NCI-H2081 treated with DMSO at 0.1 percent for 48 hours (cell line): ENCODE data around the gene PKD2.

Experiments
- DNase-seq: peaks from one replicate; lab custom pipeline; 2025; lab: John Stamatoyannopoulos, UW

Gene PKD2

GRCh38 chr4:88007304-88008121, at the start of gene PKD2:
Gene PKD2 (plus strand): TSS chr4:88007635. CDS start chr4:88007734, 99 bp downstream.
- no peak for DNase-seq

GRCh38 chr4:87961993-87962392, 45.4 kb upstream of the PKD2 start:
- DNase-seq = no peak

GRCh38 chr4:87962398-87963146, 44.9 kb upstream of the PKD2 start:
- no peak for DNase-seq

GRCh38 chr4:87965501-87965975, 41.9 kb upstream of the PKD2 start:
- DNase-seq = no peak

- no peak for DNase-seq
Observed at GRCh38 chr4:87966095-87966496, 41.3 kb upstream of the PKD2 start.

GRCh38 chr4:87967193-87967592, 40.2 kb upstream of the PKD2 start:
- DNase-seq = no peak

- DNase-seq = no peak
Observed at GRCh38 chr4:87970121-87970520, 37.3 kb upstream of the PKD2 start.

GRCh38 chr4:87971866-87972265, 35.6 kb upstream of the PKD2 start:
- no peak for DNase-seq

- peak; percentile 32 for DNase-seq
Observed at GRCh38 chr4:87973283-87974169, 33.9 kb upstream of the PKD2 start.

GRCh38 chr4:87974856-87975462, 32.5 kb upstream of the PKD2 start:
- no peak for DNase-seq

GRCh38 chr4:87975466-87975865, 32.0 kb upstream of the PKD2 start, which contains the start of gene SPP1:
Gene SPP1 (plus strand): TSS chr4:87975714. CDS start chr4:87976896, 1,182 bp downstream.
- DNase-seq = no peak

- no peak for DNase-seq
Observed at GRCh38 chr4:87977521-87978278, 29.7 kb upstream of the PKD2 start.

GRCh38 chr4:87978681-87979080, 28.8 kb upstream of the PKD2 start:
- DNase-seq = no peak

- no peak for DNase-seq
Observed at GRCh38 chr4:87979810-87980209, 27.6 kb upstream of the PKD2 start.

- no peak for DNase-seq
Observed at GRCh38 chr4:87981486-87981885, 25.9 kb upstream of the PKD2 start.

- no peak for DNase-seq
Observed at GRCh38 chr4:87982036-87982435, 25.4 kb upstream of the PKD2 start.

- no peak for DNase-seq
Observed at GRCh38 chr4:87982446-87983010, 24.9 kb upstream of the PKD2 start.

GRCh38 chr4:87983996-87984395, 23.4 kb upstream of the PKD2 start:
- DNase-seq = no peak

GRCh38 chr4:87985097-87985886, 22.1 kb upstream of the PKD2 start:
- DNase-seq = peak; percentile 10

GRCh38 chr4:87985887-87986200, 21.6 kb upstream of the PKD2 start:
- DNase-seq = no peak
